Measurements from ENCODE around the gene SUN3.

SUN3 gene

GRCh38 chr7:47979145-47979831 lies 49.6 kb downstream of the SUN3 start, which contains the start of gene HUS1:
Gene HUS1 (minus strand): TSS chr7:47979615. CDS start chr7:47979519, 96 bp downstream.
- DNase-seq (ENCODE audit: low read depth in 2 of 2): peak; percentile 83 to 89

- no peak for DNase-seq (ENCODE audit: low read depth in 2 of 2)
These were observed 50.1 kb downstream of the SUN3 start for GRCh38 chr7:47978790-47979144.

- DNase-seq (ENCODE audit: low read depth in 2 of 2): no peak
These were observed 55.2 kb downstream of the SUN3 start for GRCh38 chr7:47973739-47974138.

GRCh38 chr7:47970761-47971160 lies 58.1 kb downstream of the SUN3 start:
- no peak for DNase-seq (ENCODE audit: low read depth in 2 of 2)

GRCh38 chr7:47968847-47969774 lies 59.8 kb downstream of the SUN3 start:
- peak in 1 of 2 experiments; percentile 45 for DNase-seq (ENCODE audit: low read depth in 2 of 2)

GRCh38 chr7:47967708-47968107 lies 61.2 kb downstream of the SUN3 start:
- no peak for DNase-seq (ENCODE audit: low read depth in 2 of 2)

- DNase-seq (ENCODE audit: low read depth in 2 of 2): no peak
These were observed 61.8 kb downstream of the SUN3 start for GRCh38 chr7:47967123-47967522.

- DNase-seq (ENCODE audit: low read depth in 2 of 2): no peak
These were observed 63.5 kb downstream of the SUN3 start for GRCh38 chr7:47965456-47965855.

- no peak for DNase-seq (ENCODE audit: low read depth in 2 of 2)
These were observed 66.6 kb downstream of the SUN3 start for GRCh38 chr7:47962262-47962661.

- DNase-seq (ENCODE audit: low read depth in 2 of 2): no peak
These were observed 71.8 kb downstream of the SUN3 start for GRCh38 chr7:47957156-47957555.

GRCh38 chr7:47956220-47956619 lies 72.7 kb downstream of the SUN3 start:
- DNase-seq (ENCODE audit: low read depth in 2 of 2): no peak

GRCh38 chr7:47954231-47954911 lies 74.5 kb downstream of the SUN3 start:
- no peak for DNase-seq (ENCODE audit: low read depth in 2 of 2)

GRCh38 chr7:47953822-47954221 lies 75.1 kb downstream of the SUN3 start:
- DNase-seq (ENCODE audit: low read depth in 2 of 2): no peak

- DNase-seq (ENCODE audit: low read depth in 2 of 2): no peak
These were observed 76.7 kb downstream of the SUN3 start for GRCh38 chr7:47952224-47952623.

GRCh38 chr7:47951374-47951773 lies 77.5 kb downstream of the SUN3 start:
- DNase-seq (ENCODE audit: low read depth in 2 of 2): no peak

- DNase-seq (ENCODE audit: low read depth in 2 of 2): no peak
These were observed 78.2 kb downstream of the SUN3 start for GRCh38 chr7:47950714-47951113.

- no peak for DNase-seq (ENCODE audit: low read depth in 2 of 2)
These were observed 79.2 kb downstream of the SUN3 start for GRCh38 chr7:47949703-47950102.

- no peak for DNase-seq (ENCODE audit: low read depth in 2 of 2)
These were observed 80.6 kb downstream of the SUN3 start, which contains the start of gene PKD1L1 for GRCh38 chr7:47948141-47948790. Gene PKD1L1 (minus strand): TSS chr7:47948466. CDS start chr7:47948440, 26 bp downstream.

- DNase-seq (ENCODE audit: low read depth in 2 of 2): no peak
These were observed 81.6 kb downstream of the SUN3 start for GRCh38 chr7:47947355-47947749.

GRCh38 chr7:47946581-47947354 lies 82.1 kb downstream of the SUN3 start:
- no peak for DNase-seq (ENCODE audit: low read depth in 2 of 2)

Data from stimulated activated CD4-positive, alpha-beta T cell treated with anti-CD3 and anti-CD28 coated beads, Interleukin-12 subunit alpha, Interleukin-12 subunit beta, amount 100 ng/mL, for 24 hours (primary cell).